Astrocyte of the spinal cord (primary cell): ENCODE measurements around the gene PCDHGA6.

Experiments
- DNase-seq: peaks from one replicate; pipeline ENCODE4 v3.0.0; 2011; ENCODE audit warnings: low read depth, low spot score
- H3K4me3 ChIP-seq: 2 replicates; pipeline ENCODE4 v1.5.1; 2011; ENCODE audit warnings: low read depth, mild to moderate bottlenecking, low read length, moderate library complexity
- in situ Hi-C: cut with HindIII; loops from 2 replicates; pipeline ENCODE4 v1.10.0; 2017; ENCODE audit warnings: low sequenced_read_pairs
- TF ChIP-seq, protein P1 (sequence below): IDR thresholded peaks from 2 replicates; pipeline ENCODE4 v1.5.1; 2012; ENCODE audit warnings: low read depth, mild to moderate bottlenecking, low read length, inconsistent platforms

PCDHGA6 gene

GRCh38 chr5:141420855-141421488, 47.3 kb downstream of the PCDHGA6 start, which contains the start of gene PCDHGA11:
Gene PCDHGA11, plus strand, starts transcription at chr5:141421051. Its CDS starts 177 bp downstream, at chr5:141421228.
- peak within 1 kb of the TSS; percentile 52 for H3K4me3 ChIP-seq
- TF ChIP-seq, protein P1, sequence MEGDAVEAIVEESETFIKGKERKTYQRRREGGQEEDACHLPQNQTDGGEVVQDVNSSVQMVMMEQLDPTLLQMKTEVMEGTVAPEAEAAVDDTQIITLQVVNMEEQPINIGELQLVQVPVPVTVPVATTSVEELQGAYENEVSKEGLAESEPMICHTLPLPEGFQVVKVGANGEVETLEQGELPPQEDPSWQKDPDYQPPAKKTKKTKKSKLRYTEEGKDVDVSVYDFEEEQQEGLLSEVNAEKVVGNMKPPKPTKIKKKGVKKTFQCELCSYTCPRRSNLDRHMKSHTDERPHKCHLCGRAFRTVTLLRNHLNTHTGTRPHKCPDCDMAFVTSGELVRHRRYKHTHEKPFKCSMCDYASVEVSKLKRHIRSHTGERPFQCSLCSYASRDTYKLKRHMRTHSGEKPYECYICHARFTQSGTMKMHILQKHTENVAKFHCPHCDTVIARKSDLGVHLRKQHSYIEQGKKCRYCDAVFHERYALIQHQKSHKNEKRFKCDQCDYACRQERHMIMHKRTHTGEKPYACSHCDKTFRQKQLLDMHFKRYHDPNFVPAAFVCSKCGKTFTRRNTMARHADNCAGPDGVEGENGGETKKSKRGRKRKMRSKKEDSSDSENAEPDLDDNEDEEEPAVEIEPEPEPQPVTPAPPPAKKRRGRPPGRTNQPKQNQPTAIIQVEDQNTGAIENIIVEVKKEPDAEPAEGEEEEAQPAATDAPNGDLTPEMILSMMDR: peak; percentile 59
- in situ Hi-C loops: no loop called here
- DNase-seq: peak; percentile 82

DNA sequence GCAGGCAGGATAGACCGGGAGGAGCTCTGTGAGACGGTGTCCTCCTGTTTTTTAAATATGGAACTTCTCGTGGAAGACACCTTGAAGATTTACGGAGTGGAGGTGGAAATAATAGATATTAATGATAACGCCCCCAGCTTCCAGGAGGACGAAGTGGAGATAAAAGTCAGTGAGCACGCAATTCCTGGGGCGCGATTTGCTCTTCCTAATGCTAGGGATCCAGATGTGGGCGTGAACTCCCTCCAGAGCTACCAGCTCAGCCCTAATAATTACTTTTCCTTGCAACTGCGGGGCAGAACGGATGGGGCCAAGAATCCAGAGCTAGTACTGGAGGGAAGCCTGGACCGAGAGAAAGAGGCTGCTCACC, 47.8 kb downstream of the PCDHGA6 start:
- in situ Hi-C loops: no loop called here
- H3K4me3 ChIP-seq: peak overlapping the region; percentile 52
- TF ChIP-seq, protein P1: no peak
- no peak for DNase-seq

- no peak overlapping the region for H3K4me3 ChIP-seq
- in situ Hi-C loops: no loop called here
- no peak for DNase-seq
- TF ChIP-seq, protein P1: no peak
Measured at GRCh38 chr5:141422742-141423291, 49.1 kb downstream of the PCDHGA6 start.

GRCh38 chr5:141427783-141428426, 54.2 kb downstream of the PCDHGA6 start:
- no peak for DNase-seq
- TF ChIP-seq, protein P1: no peak
- H3K4me3 ChIP-seq: no peak overlapping the region
- in situ Hi-C loops: no loop called here
